ENCODE data around the gene PAQR8.

PAQR8 gene

DNA sequence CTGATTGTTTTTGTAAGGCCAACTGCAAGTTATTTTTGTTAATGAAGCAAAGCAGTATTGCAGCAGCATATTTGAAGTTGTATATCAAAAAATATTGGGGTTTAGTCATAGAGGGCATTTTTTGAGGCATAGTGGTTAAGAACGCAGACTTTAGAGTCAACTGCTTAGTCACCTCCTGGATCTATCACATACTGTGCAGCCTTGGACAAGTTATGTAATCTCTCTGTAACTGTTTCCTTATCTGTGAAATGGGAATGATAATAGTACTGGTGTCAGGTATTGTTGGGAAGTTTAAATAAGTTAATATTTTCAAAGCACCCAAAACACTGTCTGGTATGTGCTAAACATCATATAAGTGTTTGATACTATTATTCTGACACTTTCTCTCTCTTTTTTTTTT is 31.0 kb downstream of the PAQR8 start:
- peaks cover 63% of the 10 kb centered on the region for H3K4me1 ChIP-seq (ENCODE audit: low read length)
- H3K27ac ChIP-seq (ENCODE audit: low read length), result no peak overlapping the region
- H3K4me3 ChIP-seq (ENCODE audit: low read length), result no peak overlapping the region
- H3K79me2 ChIP-seq (ENCODE audit: low read length), result no peaks in the 10 kb centered on the region; the same call in 1 of the 2 replicates
- TF ChIP-seq, protein P1, sequence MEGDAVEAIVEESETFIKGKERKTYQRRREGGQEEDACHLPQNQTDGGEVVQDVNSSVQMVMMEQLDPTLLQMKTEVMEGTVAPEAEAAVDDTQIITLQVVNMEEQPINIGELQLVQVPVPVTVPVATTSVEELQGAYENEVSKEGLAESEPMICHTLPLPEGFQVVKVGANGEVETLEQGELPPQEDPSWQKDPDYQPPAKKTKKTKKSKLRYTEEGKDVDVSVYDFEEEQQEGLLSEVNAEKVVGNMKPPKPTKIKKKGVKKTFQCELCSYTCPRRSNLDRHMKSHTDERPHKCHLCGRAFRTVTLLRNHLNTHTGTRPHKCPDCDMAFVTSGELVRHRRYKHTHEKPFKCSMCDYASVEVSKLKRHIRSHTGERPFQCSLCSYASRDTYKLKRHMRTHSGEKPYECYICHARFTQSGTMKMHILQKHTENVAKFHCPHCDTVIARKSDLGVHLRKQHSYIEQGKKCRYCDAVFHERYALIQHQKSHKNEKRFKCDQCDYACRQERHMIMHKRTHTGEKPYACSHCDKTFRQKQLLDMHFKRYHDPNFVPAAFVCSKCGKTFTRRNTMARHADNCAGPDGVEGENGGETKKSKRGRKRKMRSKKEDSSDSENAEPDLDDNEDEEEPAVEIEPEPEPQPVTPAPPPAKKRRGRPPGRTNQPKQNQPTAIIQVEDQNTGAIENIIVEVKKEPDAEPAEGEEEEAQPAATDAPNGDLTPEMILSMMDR (IDR thresholded peaks at IDR 0.05; ENCODE audit: low read depth, low read length), result no peak
- no peak for TF ChIP-seq EZH2phosphoT487 (IDR thresholded peaks at IDR 0.05; ENCODE audit: low read depth)
- H3K27me3 ChIP-seq (ENCODE audit: low read depth, low read length), result 0 out of 2 replicates have a peak, but pooled peaks cover 4% of the 10 kb centered on the region
- no peak overlapping the region for H3K4me2 ChIP-seq (ENCODE audit: low read length)
- peaks cover 5% of the 10 kb centered on the region for H3K36me3 ChIP-seq (replicated peaks; ENCODE audit: low read depth, low read length)
- H4K20me1 ChIP-seq (ENCODE audit: insufficient read depth, low read length), result 0 out of 2 replicates have a peak, but pooled peaks cover 3% of the 10 kb centered on the region
- H3K9me3 ChIP-seq (ENCODE audit: insufficient read depth, low read length), result no peaks in the 10 kb centered on the region
- H2AFZ ChIP-seq (ENCODE audit: low read depth, low read length), result no peak overlapping the region
- no peak overlapping the region for H3K9ac ChIP-seq (ENCODE audit: low read length)

DNA sequence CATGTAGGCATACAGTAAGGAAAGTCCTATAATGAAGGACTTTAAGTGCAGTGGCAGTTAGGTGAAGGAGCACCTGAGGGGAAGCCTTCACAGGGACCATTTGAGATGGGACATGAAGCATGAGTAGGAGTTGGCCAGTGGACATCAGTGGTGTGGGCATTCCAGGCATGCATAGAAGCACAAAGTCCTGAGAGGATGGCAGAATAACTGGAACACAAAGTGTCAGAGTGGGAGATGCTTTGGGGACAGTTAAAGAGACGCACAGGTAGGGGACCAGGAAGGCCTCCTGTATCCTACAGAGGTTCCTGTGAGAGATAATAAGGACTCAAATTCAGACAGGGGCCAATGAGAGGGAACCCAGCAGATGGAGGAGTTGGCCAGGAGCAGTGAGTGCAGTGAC is 31.8 kb downstream of the PAQR8 start:
- Histone ChIP-seq H3K9ac (ENCODE audit: low read length) (no peak overlapping the region), H3K36me3 (replicated peaks; ENCODE audit: low read depth, low read length) (peaks cover 5% of the 10 kb centered on the region), H2AFZ (ENCODE audit: low read depth, low read length) (no peak overlapping the region), H4K20me1 (ENCODE audit: insufficient read depth, low read length) (0 out of 2 replicates have a peak, but pooled peaks cover 3% of the 10 kb centered on the region), H3K4me1 (ENCODE audit: low read length) (peaks cover 65% of the 10 kb centered on the region), H3K4me3 (ENCODE audit: low read length) (peak overlapping the region; percentile 40), H3K27ac (ENCODE audit: low read length) (no peak overlapping the region), H3K27me3 (ENCODE audit: low read depth, low read length) (0 out of 2 replicates have a peak, but pooled peaks cover 4% of the 10 kb centered on the region), H3K9me3 (ENCODE audit: insufficient read depth, low read length) (no peaks in the 10 kb centered on the region), H3K79me2 (ENCODE audit: low read length) (no peaks in the 10 kb centered on the region; the same call in 1 of the 2 replicates), H3K4me2 (ENCODE audit: low read length) (peak overlapping the region; percentile 59)
- TF ChIP-seq EZH2phosphoT487 (IDR thresholded peaks at IDR 0.05; ENCODE audit: low read depth), result no peak
- TF ChIP-seq, protein P1 (IDR thresholded peaks at IDR 0.05; ENCODE audit: low read depth, low read length), result no peak

DNA sequence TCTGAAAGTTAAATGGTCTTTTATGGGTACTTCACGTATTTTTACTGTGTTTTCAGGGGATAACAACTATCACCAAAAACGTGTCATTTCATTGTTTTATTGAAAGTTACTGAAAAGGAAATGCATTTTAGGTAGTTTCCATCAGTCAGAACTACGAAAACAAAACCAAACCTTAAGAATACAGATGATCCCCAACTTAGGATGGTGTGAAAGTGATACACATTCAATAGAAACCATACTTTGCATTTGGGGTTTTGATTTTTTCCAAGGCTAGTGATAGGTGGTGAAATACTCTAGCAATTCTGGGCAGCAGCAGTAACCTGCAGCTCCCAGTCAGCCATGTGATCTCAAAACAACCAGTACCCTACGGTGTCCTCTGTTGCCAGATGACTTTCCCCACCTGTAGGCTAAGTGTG is 32.3 kb downstream of the PAQR8 start:
- H4K20me1 ChIP-seq (ENCODE audit: insufficient read depth, low read length), result 0 out of 2 replicates have a peak, but pooled peaks cover 3% of the 10 kb centered on the region
- TF ChIP-seq EZH2phosphoT487 (IDR thresholded peaks at IDR 0.05; ENCODE audit: low read depth), result no peak
- TF ChIP-seq, protein P1 (IDR thresholded peaks at IDR 0.05; ENCODE audit: low read depth, low read length), result no peak
- H3K9me3 ChIP-seq (ENCODE audit: insufficient read depth, low read length), result no peaks in the 10 kb centered on the region
- H3K36me3 ChIP-seq (replicated peaks; ENCODE audit: low read depth, low read length), result peaks cover 5% of the 10 kb centered on the region
- H3K4me2 ChIP-seq (ENCODE audit: low read length), result peak overlapping the region; percentile 59
- H3K4me3 ChIP-seq (ENCODE audit: low read length), result peak overlapping the region; percentile 40
- H3K79me2 ChIP-seq (ENCODE audit: low read length), result no peaks in the 10 kb centered on the region; the same call in 1 of the 2 replicates
- H3K9ac ChIP-seq (ENCODE audit: low read length), result no peak overlapping the region
- H3K4me1 ChIP-seq (ENCODE audit: low read length), result peaks cover 65% of the 10 kb centered on the region
- H2AFZ ChIP-seq (ENCODE audit: low read depth, low read length), result no peak overlapping the region
- H3K27me3 ChIP-seq (ENCODE audit: low read depth, low read length), result 0 out of 2 replicates have a peak, but pooled peaks cover 4% of the 10 kb centered on the region
- H3K27ac ChIP-seq (ENCODE audit: low read length), result no peak overlapping the region

DNA sequence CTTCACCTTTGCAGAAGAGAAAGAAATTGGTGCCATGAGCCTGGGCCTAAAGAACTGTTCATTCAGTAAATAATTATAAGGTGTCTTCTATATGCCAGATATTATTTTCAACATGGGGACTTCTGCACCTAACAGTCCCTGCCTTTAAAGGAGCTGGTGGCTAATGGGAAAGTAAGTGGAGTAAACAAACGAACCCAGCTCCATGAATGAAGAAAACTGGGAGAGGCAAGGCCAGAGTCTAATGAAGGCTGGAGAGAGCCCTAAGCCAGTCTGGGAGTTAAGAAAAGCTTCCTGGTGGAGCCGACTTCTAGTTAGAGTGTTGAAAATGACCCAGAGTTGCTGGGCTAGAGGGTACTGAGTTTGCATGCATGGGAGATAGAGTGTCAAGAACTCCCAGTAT is 34.0 kb downstream of the PAQR8 start:
- no peaks in the 10 kb centered on the region; the same call in 1 of the 2 replicates for H3K79me2 ChIP-seq (ENCODE audit: low read length)
- no peaks in the 10 kb centered on the region for H3K9me3 ChIP-seq (ENCODE audit: insufficient read depth, low read length)
- peaks cover 6% of the 10 kb centered on the region; the same call in 1 of the 2 replicates for H4K20me1 ChIP-seq (ENCODE audit: insufficient read depth, low read length)
- H2AFZ ChIP-seq (ENCODE audit: low read depth, low read length), result no peak overlapping the region
- no peak overlapping the region for H3K4me2 ChIP-seq (ENCODE audit: low read length)
- 0 out of 2 replicates have a peak, but pooled peaks cover 4% of the 10 kb centered on the region for H3K27me3 ChIP-seq (ENCODE audit: low read depth, low read length)
- H3K9ac ChIP-seq (ENCODE audit: low read length), result no peak overlapping the region
- no peak overlapping the region for H3K27ac ChIP-seq (ENCODE audit: low read length)
- peaks cover 5% of the 10 kb centered on the region for H3K36me3 ChIP-seq (replicated peaks; ENCODE audit: low read depth, low read length)
- H3K4me1 ChIP-seq (ENCODE audit: low read length), result peaks cover 56% of the 10 kb centered on the region
- no peak overlapping the region for H3K4me3 ChIP-seq (ENCODE audit: low read length)
- TF ChIP-seq EZH2phosphoT487 (IDR thresholded peaks at IDR 0.05; ENCODE audit: low read depth), result no peak
- TF ChIP-seq, protein P1 (IDR thresholded peaks at IDR 0.05; ENCODE audit: low read depth, low read length), result no peak
